Stimulated activated naive B cell treated with anti-CD40 and anti-IgM and Interleukin-4, amounts not matched to agents 10 μg/mL and 1 μg/mL and 100 μg/mL, for 72 hours (primary cell): ENCODE measurements around the gene PLEKHN1.

Experiments
- ATAC-seq, 2 donors: fragments of 150-1000 bp; cut with Tn5 transposase; replicated peaks; 2 replicates each; pipeline ENCODE4 v1.10.0; 2021; ENCODE audit warnings: moderate library complexity in 1 of 2
- DNase-seq: peaks from one replicate; pipeline ENCODE4 v3.0.0; 2021
- H3K27ac Mint-ChIP-seq: one replicate; pipeline ENCODE4 v1.8.0; 2022; ENCODE audit warnings: mild to moderate bottlenecking, mixed read lengths
- H3K27me3 Mint-ChIP-seq, 2 donors: one replicate each; pipeline ENCODE4 v1.8.0; 2022; ENCODE audit warnings: mixed read lengths in 2 of 2
- H3K36me3 Mint-ChIP-seq, 2 donors: one replicate each; pipeline ENCODE4 v1.8.0; 2022; ENCODE audit warnings: mixed read lengths in 2 of 2, mild to moderate bottlenecking in 1 of 2
- H3K4me1 Mint-ChIP-seq, 2 donors: one replicate each; pipeline ENCODE4 v1.8.0; 2022; ENCODE audit warnings: mixed read lengths in 2 of 2, mild to moderate bottlenecking in 1 of 2
- H3K4me3 Mint-ChIP-seq, 2 donors: one replicate each; pipeline ENCODE4 v1.8.0; 2022; ENCODE audit warnings: mild to moderate bottlenecking in 2 of 2, mixed read lengths in 2 of 2, moderate library complexity in 1 of 2
- H3K9me3 Mint-ChIP-seq, 2 donors: one replicate each; pipeline ENCODE4 v1.8.0; 2022; ENCODE audit warnings: mixed read lengths in 2 of 2, mild to moderate bottlenecking in 1 of 2

The PLEKHN1 gene

GRCh38 chr1:934991-935750 lies 31.1 kb upstream of the PLEKHN1 start:
- H3K27ac Mint-ChIP-seq: peak overlapping the region; percentile 16

GRCh38 chr1:935751-936231 lies 30.5 kb upstream of the PLEKHN1 start:
- H3K27me3 Mint-ChIP-seq: peaks cover 62 to 69% of the 10 kb centered on the region in 2 donors

More at GRCh38 chr1:934991-935750, 31.1 kb upstream of the PLEKHN1 start:
- Mint-ChIP-seq H3K4me1 (peaks cover 10% of the 10 kb centered on the region in 2 donors), H3K36me3 (peaks cover 0 to 1% of the 10 kb centered on the region in 2 donors), H3K9me3 (no peaks in the 10 kb centered on the region), H3K27me3 (peaks cover 60 to 72% of the 10 kb centered on the region in 2 donors), H3K4me3 (peak overlapping the region in 1 of 2 donors; percentile 13)
- ATAC-seq: no peak
- no peak for DNase-seq

GRCh38 chr1:936348-937264 lies 29.7 kb upstream of the PLEKHN1 start:
- H3K4me1 Mint-ChIP-seq: peaks cover 16 to 17% of the 10 kb centered on the region in 2 donors

More at GRCh38 chr1:935751-936231, 30.5 kb upstream of the PLEKHN1 start:
- no peaks in the 10 kb centered on the region for H3K9me3 Mint-ChIP-seq
- DNase-seq (no peak), ATAC-seq (no peak)
- peaks cover 0 to 1% of the 10 kb centered on the region in 2 donors for H3K36me3 Mint-ChIP-seq
- H3K4me3 Mint-ChIP-seq: peak overlapping the region in 1 of 2 donors; percentile 13
- no peak overlapping the region for H3K27ac Mint-ChIP-seq
- peaks cover 11 to 13% of the 10 kb centered on the region in 2 donors for H3K4me1 Mint-ChIP-seq

GRCh38 chr1:937521-937920 lies 28.8 kb upstream of the PLEKHN1 start:
- ATAC-seq: no peak
- Mint-ChIP-seq H3K4me1 (peaks cover 16% of the 10 kb centered on the region in 2 donors), H3K27ac (no peak overlapping the region), H3K27me3 (peaks cover 61 to 66% of the 10 kb centered on the region in 2 donors), H3K36me3 (peaks cover 0 to 1% of the 10 kb centered on the region in 2 donors), H3K9me3 (no peaks in the 10 kb centered on the region), H3K4me3 (no peak overlapping the region)
- DNase-seq: no peak

More at GRCh38 chr1:936348-937264, 29.7 kb upstream of the PLEKHN1 start:
- H3K27me3 Mint-ChIP-seq: peaks cover 62 to 69% of the 10 kb centered on the region in 2 donors
- peaks cover 0 to 1% of the 10 kb centered on the region in 2 donors for H3K36me3 Mint-ChIP-seq
- H3K9me3 Mint-ChIP-seq: no peaks in the 10 kb centered on the region
- no peak overlapping the region for H3K27ac Mint-ChIP-seq
- no peak for ATAC-seq
- H3K4me3 Mint-ChIP-seq: no peak overlapping the region
- no peak for DNase-seq

- no peak overlapping the region for H3K4me3 Mint-ChIP-seq
- ATAC-seq: peak; percentile 46 to 60
- peak overlapping the region; percentile 17 for H3K27ac Mint-ChIP-seq
- DNase-seq: no peak
- peaks cover 16 to 20% of the 10 kb centered on the region in 2 donors for H3K4me1 Mint-ChIP-seq
- peaks cover 0 to 1% of the 10 kb centered on the region in 2 donors for H3K36me3 Mint-ChIP-seq
- H3K9me3 Mint-ChIP-seq: no peaks in the 10 kb centered on the region
- H3K27me3 Mint-ChIP-seq: peaks cover 54 to 63% of the 10 kb centered on the region in 2 donors
These were observed 28.1 kb upstream of the PLEKHN1 start for GRCh38 chr1:938088-938683.

GRCh38 chr1:938711-939489 lies 27.4 kb upstream of the PLEKHN1 start:
- Mint-ChIP-seq H3K4me3 (no peak overlapping the region), H3K36me3 (peaks cover under 1 to 1% of the 10 kb centered on the region in 2 donors), H3K4me1 (peaks cover 16 to 20% of the 10 kb centered on the region in 2 donors), H3K27me3 (peaks cover 49 to 59% of the 10 kb centered on the region in 2 donors), H3K9me3 (no peaks in the 10 kb centered on the region), H3K27ac (no peak overlapping the region)
- DNase-seq: no peak
- no peak for ATAC-seq

GRCh38 chr1:939511-940106 lies 26.7 kb upstream of the PLEKHN1 start:
- Mint-ChIP-seq H3K4me3 (peak overlapping the region in 1 of 2 donors; percentile 75), H3K36me3 (peaks cover 4 to 5% of the 10 kb centered on the region in 2 donors), H3K27me3 (peaks cover 49 to 59% of the 10 kb centered on the region in 2 donors), H3K4me1 (peaks cover 16 to 20% of the 10 kb centered on the region in 2 donors), H3K27ac (no peak overlapping the region), H3K9me3 (no peaks in the 10 kb centered on the region)
- DNase-seq: no peak
- ATAC-seq: no peak

- peak overlapping the region; percentile 46 to 75 for H3K4me3 Mint-ChIP-seq
- H3K27me3 Mint-ChIP-seq: peaks cover 42 to 52% of the 10 kb centered on the region in 2 donors
- ATAC-seq (peak; percentile 26 to 35), DNase-seq (no peak)
- no peaks in the 10 kb centered on the region for H3K9me3 Mint-ChIP-seq
- peaks cover 14 to 20% of the 10 kb centered on the region in 2 donors for H3K4me1 Mint-ChIP-seq
- no peak overlapping the region for H3K27ac Mint-ChIP-seq
- H3K36me3 Mint-ChIP-seq: peaks cover 10 to 12% of the 10 kb centered on the region in 2 donors
These were observed 25.9 kb upstream of the PLEKHN1 start for GRCh38 chr1:940107-941014.

GRCh38 chr1:941015-941587 lies 25.2 kb upstream of the PLEKHN1 start:
- ATAC-seq (peak; percentile 8 to 10), DNase-seq (no peak)
- Mint-ChIP-seq H3K4me1 (peaks cover 14 to 26% of the 10 kb centered on the region in 2 donors), H3K36me3 (peaks cover 17 to 19% of the 10 kb centered on the region in 2 donors), H3K27me3 (peaks cover 36 to 46% of the 10 kb centered on the region in 2 donors), H3K4me3 (peak overlapping the region; percentile 75 to 80), H3K27ac (peak overlapping the region; percentile 80), H3K9me3 (no peaks in the 10 kb centered on the region)

- peak; percentile 38 for ATAC-seq
- DNase-seq: no peak
These were observed 24.5 kb upstream of the PLEKHN1 start for GRCh38 chr1:941588-942383.

GRCh38 chr1:942411-942821 lies 23.9 kb upstream of the PLEKHN1 start:
- H3K9me3 Mint-ChIP-seq: no peaks in the 10 kb centered on the region
- peaks cover 28 to 39% of the 10 kb centered on the region in 2 donors for H3K27me3 Mint-ChIP-seq
- DNase-seq (no peak), ATAC-seq (peak; percentile 4 to 11)
- peaks cover 14 to 26% of the 10 kb centered on the region in 2 donors for H3K4me1 Mint-ChIP-seq
- H3K27ac Mint-ChIP-seq: no peak overlapping the region
- H3K36me3 Mint-ChIP-seq: peaks cover 28 to 29% of the 10 kb centered on the region in 2 donors
- peak overlapping the region in 1 of 2 donors; percentile 6 for H3K4me3 Mint-ChIP-seq

More at GRCh38 chr1:941588-942383, 24.5 kb upstream of the PLEKHN1 start:
- peak overlapping the region; percentile 80 for H3K27ac Mint-ChIP-seq
- H3K4me1 Mint-ChIP-seq: peaks cover 14 to 26% of the 10 kb centered on the region in 2 donors
- H3K36me3 Mint-ChIP-seq: peaks cover 23 to 24% of the 10 kb centered on the region in 2 donors
- peaks cover 34 to 43% of the 10 kb centered on the region in 2 donors for H3K27me3 Mint-ChIP-seq
- no peaks in the 10 kb centered on the region for H3K9me3 Mint-ChIP-seq
- H3K4me3 Mint-ChIP-seq: peak overlapping the region; percentile 75 to 80
